Kidney epithelial cell (primary cell): ENCODE results near the gene PLPP2. TPM values are rescaled to one million over a fixed set of nuclear protein-coding genes. Genes with fewer than 3 reads are reported as not detected.

Source experiments
- DNase-seq: peaks from one replicate; pipeline ENCODE4 v3.0.0-alpha.2; 2010; ENCODE audit warnings: low read depth
- H3K27me3 ChIP-seq: 2 replicates; pipeline ENCODE4 v1.6.0; 2011; ENCODE audit warnings: low read length; ENCODE audit not compliant: control insufficient read depth, insufficient read depth
- H3K36me3 ChIP-seq: 2 replicates; pipeline ENCODE4 v1.5.1; 2011; ENCODE audit warnings: low read length; ENCODE audit not compliant: control insufficient read depth, insufficient read depth
- H3K4me3 ChIP-seq: 2 replicates; pipeline ENCODE4 v1.5.1; 2011; ENCODE audit warnings: low read depth, mild to moderate bottlenecking, control low read depth, low read length
- CTCF ChIP-seq: IDR thresholded peaks from 2 replicates; pipeline ENCODE4 v1.5.1; 2011; ENCODE audit warnings: mild to moderate bottlenecking, moderate library complexity, low read length, control low read depth, inconsistent platforms; ENCODE audit not compliant: insufficient read depth, poor library complexity, severe bottlenecking
- total RNA-seq: library from RNA; depleted of rRNA; stranded (reverse); fragments of >200 nt; gene quantifications from 2 replicates; pipeline ENCODE4 v1.2.3, GENCODE V29; 2015

PLPP2 gene
- total RNA-seq, 1 donor from 2014 or later, result 63.0 TPM

GRCh38 chr19:309206-309565 is 18.0 kb upstream of the PLPP2 start:
- Histone ChIP-seq H3K36me3 (peaks cover 1% of the 10 kb centered on the region), H3K4me3 (no peak overlapping the region), H3K27me3 (no peaks in the 10 kb centered on the region)
- DNase-seq, result no peak
- TF ChIP-seq CTCF, result no peak

DNA sequence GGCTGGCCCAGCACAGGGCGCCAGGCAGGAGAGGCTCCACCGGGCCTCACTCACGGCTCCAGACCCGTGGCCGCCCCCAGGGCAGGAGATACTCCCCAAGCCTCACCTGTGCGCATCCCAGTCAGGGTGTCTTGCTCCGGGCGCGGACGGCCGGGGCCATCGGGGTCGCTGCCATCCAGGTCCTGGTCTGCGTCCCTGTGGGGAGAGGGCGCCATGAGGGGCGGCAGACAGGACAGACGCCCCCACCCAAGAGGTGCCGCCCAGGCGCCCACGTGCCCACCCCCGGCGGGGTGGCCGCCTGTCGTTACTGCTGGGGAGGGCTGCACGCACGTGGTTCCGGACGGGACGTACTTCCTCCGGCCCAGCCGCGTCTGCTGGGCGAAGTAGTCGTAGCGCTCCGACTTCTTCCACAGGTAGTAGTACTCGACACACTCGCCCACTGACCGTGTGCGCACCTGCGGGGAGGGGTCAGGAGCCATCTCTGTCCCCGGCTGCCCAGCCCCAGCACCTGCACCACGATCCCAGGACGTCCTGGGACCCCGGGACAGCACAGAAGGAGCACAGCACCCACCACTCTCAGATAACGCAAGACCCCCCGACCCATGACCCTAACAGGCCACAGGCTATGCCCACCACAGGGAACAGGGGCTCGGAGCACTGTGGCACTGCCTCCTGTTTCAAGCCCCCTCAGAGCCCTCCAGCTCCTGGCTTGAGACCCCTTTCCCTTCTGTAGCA is 17.4 kb upstream of the PLPP2 start:
- Histone ChIP-seq H3K27me3 (no peaks in the 10 kb centered on the region), H3K36me3 (peaks cover 1% of the 10 kb centered on the region), H3K4me3 (no peak overlapping the region)
- no peak for TF ChIP-seq CTCF
- DNase-seq, result no peak

GRCh38 chr19:307793-308420 is 16.7 kb upstream of the PLPP2 start:
- no peaks in the 10 kb centered on the region for H3K27me3 ChIP-seq
- peaks cover 1% of the 10 kb centered on the region for H3K36me3 ChIP-seq
- H3K4me3 ChIP-seq, result no peak overlapping the region
- no peak for TF ChIP-seq CTCF
- DNase-seq, result no peak

GRCh38 chr19:307111-307531 is 15.9 kb upstream of the PLPP2 start:
- H3K27me3 ChIP-seq, result no peaks in the 10 kb centered on the region
- peaks cover 1% of the 10 kb centered on the region for H3K36me3 ChIP-seq
- TF ChIP-seq CTCF, result no peak
- no peak overlapping the region for H3K4me3 ChIP-seq
- DNase-seq, result no peak

- H3K27me3 ChIP-seq, result no peaks in the 10 kb centered on the region
- H3K36me3 ChIP-seq, result peaks cover 1% of the 10 kb centered on the region
- TF ChIP-seq CTCF, result no peak
- no peak overlapping the region for H3K4me3 ChIP-seq
- DNase-seq, result no peak
Measured at GRCh38 chr19:306151-306900, 15.1 kb upstream of the PLPP2 start.
